IPS-20b (cell line): Measurements from ENCODE around the gene ACADM.
"Not testable (repeated sequence)": the region's sequence is repeated elsewhere in the genome, so short reads cannot be mapped to it uniquely, and the experiment has no call there.

Experiments
- H3K27ac ChIP-seq: one replicate; pipeline ENCODE4 v1.5.1; 2013; ENCODE audit warnings: low read length
- H3K27me3 ChIP-seq: 2 replicates; pipeline ENCODE4 v1.6.1; 2013; ENCODE audit warnings: mild to moderate bottlenecking, low read length, inconsistent platforms; ENCODE audit not compliant: insufficient read depth
- H3K36me3 ChIP-seq: 2 replicates; pipeline ENCODE4 v1.6.1; 2013; ENCODE audit warnings: low read depth, mild to moderate bottlenecking, inconsistent platforms, low read length, moderate library complexity; ENCODE audit not compliant: insufficient read depth
- H3K4me1 ChIP-seq: 2 replicates; pipeline ENCODE4 v1.6.1; 2013; ENCODE audit warnings: mild to moderate bottlenecking, control low read depth, inconsistent platforms, low read length, moderate library complexity; ENCODE audit not compliant: insufficient read depth
- H3K4me3 ChIP-seq: 2 replicates; pipeline ENCODE4 v1.5.1; 2013; ENCODE audit warnings: mild to moderate bottlenecking, low read length, inconsistent platforms
- H3K9ac ChIP-seq: 2 replicates; pipeline ENCODE4 v1.6.1; 2013; ENCODE audit warnings: low read depth, mild to moderate bottlenecking, inconsistent platforms, low read length, moderate library complexity
- H3K9me3 ChIP-seq: 2 replicates; pipeline ENCODE4 v1.6.1; 2013; ENCODE audit warnings: mild to moderate bottlenecking, low read depth, low read length, inconsistent platforms; ENCODE audit not compliant: insufficient read depth

ACADM gene

DNA sequence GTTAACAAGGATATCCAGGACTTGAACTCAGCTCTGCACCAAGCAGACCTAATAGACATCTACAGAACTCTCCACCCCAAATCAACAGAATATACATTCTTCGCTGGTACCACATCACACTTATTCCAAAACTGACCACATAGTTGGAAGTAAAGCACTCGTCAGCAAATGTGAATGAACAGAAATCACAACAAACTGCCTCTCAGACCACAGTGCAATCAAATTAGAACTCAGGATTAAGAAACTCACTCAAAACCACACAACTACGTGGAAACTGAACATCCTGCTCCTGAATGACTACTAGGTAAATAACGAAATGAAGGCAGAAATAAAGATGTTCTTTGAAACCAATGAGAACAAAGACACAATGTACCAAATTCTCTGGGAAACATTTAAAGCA, 55.7 kb downstream of the ACADM start:
- H3K9me3 ChIP-seq = peaks cover 11% of the 10 kb centered on the region
- not testable (repeated sequence) for H3K36me3 ChIP-seq, H3K27me3 ChIP-seq, H3K4me3 ChIP-seq, H3K4me1 ChIP-seq, H3K9ac ChIP-seq, H3K27ac ChIP-seq

DNA sequence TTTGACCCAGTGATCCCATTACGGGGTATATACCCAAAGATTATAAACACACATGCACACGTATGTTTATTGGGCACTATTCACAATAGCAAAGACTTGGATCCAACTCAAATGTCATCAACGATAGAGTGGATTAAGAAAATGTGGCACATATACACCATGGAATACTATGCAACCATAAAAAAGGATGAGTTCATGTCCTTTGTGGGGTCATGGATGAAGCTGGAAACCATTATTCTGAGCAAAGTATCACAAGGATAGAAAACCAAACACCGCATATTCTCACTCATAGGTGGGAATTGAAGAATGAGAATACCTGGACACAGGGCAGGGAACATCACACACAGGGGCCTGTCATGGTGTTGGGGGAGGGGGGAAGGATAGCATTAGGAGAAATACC, 59.4 kb downstream of the ACADM start:
- H3K27me3 ChIP-seq, H3K9ac ChIP-seq, H3K4me3 ChIP-seq, H3K27ac ChIP-seq, H3K9me3 ChIP-seq, H3K4me1 ChIP-seq: not testable (repeated sequence)
- peaks cover 19% of the 10 kb centered on the region for H3K36me3 ChIP-seq

DNA sequence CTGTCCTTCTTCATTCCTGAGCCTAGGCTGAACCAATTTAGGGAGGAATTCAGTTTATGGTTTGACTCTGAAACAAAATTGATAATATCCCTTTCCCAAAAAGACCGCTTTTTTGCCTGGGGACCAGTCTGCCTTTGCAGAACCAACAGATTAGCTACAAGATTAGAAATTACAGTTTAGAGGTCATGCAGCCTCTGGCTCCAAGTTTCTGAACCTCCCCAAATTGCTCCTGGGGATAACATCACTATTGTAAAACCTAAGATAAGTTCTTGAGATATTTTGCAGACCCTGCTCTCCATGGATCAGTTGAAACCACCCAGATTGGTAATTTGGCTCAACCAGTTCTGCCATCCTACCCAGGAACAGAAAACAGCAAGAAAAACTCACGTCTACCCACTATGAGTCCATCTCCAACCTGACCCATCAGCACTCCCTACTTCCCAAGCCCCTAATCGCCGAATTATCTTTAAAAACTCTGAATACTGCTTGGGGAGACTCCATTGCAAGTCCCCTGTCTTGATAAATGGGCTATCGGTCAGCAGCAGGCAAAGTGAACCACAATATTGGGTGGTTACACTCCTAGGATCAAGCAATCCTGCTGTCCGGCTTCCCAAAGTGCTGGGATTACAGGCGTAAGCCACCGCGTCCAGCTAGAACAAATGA, 60.9 kb downstream of the ACADM start:
- Histone ChIP-seq H3K9ac (peak overlapping the region; percentile 98), H3K27me3 (no peaks in the 10 kb centered on the region), H3K4me3 (peak overlapping the region; percentile 99), H3K9me3 (no peaks in the 10 kb centered on the region), H3K4me1 (0 out of 2 replicates have a peak, but pooled peaks cover 5% of the 10 kb centered on the region), H3K27ac (peak overlapping the region; percentile 58), H3K36me3 (peaks cover 34% of the 10 kb centered on the region)

DNA sequence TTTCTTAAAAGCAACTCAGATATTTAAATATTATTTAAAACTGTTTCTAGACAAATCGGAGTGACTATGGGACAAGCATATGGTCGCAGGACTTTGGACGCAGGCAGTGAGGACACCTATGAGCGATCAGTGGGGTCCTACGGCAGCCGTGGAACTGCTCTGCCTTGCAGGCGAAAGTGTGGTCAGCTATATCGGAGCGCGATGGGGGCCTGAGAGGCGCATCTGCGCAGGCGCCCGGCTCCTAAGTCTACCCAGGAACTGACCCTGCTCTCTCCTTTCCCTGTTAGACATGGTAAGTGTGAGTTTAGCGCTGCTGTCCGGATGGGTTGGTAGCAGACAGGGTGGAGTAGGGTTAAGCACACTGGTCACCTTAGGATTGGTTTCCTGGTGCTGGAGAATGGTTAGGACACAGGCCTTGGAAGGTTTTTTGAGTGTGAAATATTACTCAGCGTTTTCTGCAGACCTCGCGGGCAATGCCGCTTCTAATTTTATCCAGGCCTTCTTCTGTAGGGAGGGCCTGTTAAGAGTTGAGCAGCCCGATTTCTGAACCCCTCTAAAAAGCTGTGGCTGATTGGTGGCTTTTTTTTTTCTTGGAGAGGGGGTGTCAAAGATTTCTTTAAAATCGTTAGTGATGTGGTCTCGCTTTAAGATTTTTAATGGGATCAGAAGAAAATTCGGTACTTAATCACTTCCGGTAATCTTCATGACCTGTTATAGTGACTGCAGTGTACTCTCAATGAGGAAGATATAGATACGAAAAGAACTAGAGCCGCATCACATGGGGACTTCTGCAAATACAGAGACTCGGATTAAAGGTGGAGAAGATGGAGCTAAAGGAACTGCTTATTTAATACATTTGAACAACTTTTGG, 61.7 kb downstream of the ACADM start, which contains the start of gene RABGGTB:
TSS of gene RABGGTB (plus strand) at position 274 of the 871 bp plus-strand sequence. CDS start at position 290, 16 bp downstream.
- Histone ChIP-seq H3K4me3 (peak within 1 kb of the TSS; percentile 99), H3K36me3 (peaks cover 42% of the 10 kb centered on the region), H3K9ac (peak within 1 kb of the TSS; percentile 98), H3K27ac (peak within 1 kb of the TSS; percentile 77), H3K4me1 (peaks cover 5% of the 10 kb centered on the region; the same call in 1 of the 2 replicates), H3K27me3 (no peaks in the 10 kb centered on the region), H3K9me3 (no peaks in the 10 kb centered on the region)

DNA sequence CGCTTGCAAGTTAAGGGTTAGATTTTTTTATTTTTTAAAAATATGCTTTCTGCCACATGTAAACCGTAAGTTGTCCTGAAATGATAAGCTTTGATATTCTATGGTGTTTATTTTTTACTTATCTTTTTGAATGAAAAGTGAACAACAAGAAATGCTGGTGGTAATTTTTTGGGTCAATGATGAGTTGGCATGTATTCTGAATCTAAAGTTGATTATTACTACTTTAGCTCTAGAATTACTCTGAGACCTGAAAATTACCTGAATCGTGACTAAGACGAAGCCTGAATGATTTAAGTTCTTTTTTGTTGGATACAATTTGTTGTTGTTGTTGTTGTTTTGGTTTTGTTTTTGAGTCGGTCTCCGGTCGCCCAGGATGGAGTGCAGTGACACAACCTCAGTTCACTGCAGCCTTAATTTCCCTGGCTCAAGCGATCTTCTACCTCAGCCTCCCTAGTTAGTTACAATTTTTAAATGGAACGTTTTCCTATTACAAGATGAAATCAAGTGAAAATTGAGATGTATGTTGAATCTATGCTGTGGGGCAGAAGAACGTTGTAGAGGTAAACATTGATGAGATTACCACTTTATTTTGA, 62.5 kb downstream of the ACADM start:
- Histone ChIP-seq H3K27ac (peak overlapping the region; percentile 77), H3K36me3 (peaks cover 50% of the 10 kb centered on the region), H3K4me3 (peak overlapping the region; percentile 99), H3K9ac (peak overlapping the region; percentile 98), H3K4me1 (peaks cover 5% of the 10 kb centered on the region; the same call in 1 of the 2 replicates), H3K27me3 (no peaks in the 10 kb centered on the region), H3K9me3 (no peaks in the 10 kb centered on the region)

DNA sequence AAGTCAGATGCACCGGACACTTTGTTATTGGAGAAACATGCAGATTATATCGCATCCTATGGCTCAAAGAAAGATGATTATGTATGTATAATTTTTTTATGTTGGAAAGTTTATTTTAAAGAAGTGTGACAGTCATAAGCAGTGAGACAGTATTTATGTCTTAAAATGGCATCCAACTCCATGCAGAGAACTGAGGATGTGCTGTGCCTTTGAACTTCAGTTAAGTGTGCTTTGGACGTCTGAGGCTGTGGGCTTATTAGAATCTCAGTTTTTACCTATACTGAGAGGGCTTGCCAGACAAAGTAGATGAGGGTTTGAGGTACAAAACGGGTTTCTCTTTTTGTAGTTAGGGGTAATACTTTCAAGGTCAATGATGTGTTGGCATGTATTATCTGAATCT, 63.0 kb downstream of the ACADM start:
- H3K9ac ChIP-seq = peak overlapping the region; percentile 98
- no peaks in the 10 kb centered on the region for H3K9me3 ChIP-seq
- peak overlapping the region; percentile 23 for H3K27ac ChIP-seq
- H3K27me3 ChIP-seq = no peaks in the 10 kb centered on the region
- peaks cover 55% of the 10 kb centered on the region for H3K36me3 ChIP-seq
- peaks cover 5% of the 10 kb centered on the region; the same call in 1 of the 2 replicates for H3K4me1 ChIP-seq
- H3K4me3 ChIP-seq = peak overlapping the region; percentile 99

DNA sequence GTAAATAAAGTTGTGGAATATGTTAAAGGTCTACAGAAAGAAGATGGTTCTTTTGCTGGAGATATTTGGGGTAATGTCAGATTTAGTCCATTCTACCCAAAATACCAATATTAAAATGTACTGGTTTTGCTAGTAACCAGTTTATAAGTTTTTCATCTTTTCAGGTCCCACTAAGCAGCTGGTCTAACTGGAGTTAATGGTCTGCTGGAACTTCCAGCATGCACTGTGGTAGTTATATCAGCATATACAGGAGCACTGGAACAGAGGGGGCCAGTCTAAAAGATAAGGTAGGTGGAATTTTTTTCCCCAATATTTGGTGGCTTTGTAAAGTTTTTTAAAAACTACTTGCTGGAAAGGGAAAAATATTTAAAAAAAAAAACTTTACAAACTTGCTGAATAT, 65.5 kb downstream of the ACADM start:
- H3K9ac ChIP-seq = peak overlapping the region; percentile 98
- no peak overlapping the region for H3K27ac ChIP-seq
- no peaks in the 10 kb centered on the region for H3K27me3 ChIP-seq
- H3K4me3 ChIP-seq = peak overlapping the region; percentile 99
- peaks cover 5% of the 10 kb centered on the region; the same call in 1 of the 2 replicates for H3K4me1 ChIP-seq
- no peaks in the 10 kb centered on the region for H3K9me3 ChIP-seq
- H3K36me3 ChIP-seq = peaks cover 80% of the 10 kb centered on the region

DNA sequence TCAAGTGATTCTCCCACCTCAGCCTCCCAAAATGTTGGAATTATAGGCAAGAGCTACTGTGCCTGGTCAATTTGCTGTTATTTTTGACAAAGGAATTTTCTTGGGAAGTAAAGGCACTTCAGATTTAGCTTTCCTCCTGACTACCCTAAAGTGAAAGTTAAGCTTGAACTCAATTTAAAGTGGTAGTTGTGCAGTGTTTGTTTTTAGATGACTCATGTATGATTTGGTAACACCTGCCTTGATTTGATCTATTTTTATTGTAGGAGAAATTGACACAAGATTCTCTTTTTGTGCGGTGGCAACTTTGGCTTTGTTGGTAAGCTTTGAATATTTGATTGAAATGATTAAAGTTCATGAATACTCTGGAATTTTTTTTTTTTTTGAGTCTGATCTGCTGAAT, 66.5 kb downstream of the ACADM start:
- H3K9ac ChIP-seq = peak overlapping the region; percentile 98; the same call in 1 of the 2 replicates

DNA sequence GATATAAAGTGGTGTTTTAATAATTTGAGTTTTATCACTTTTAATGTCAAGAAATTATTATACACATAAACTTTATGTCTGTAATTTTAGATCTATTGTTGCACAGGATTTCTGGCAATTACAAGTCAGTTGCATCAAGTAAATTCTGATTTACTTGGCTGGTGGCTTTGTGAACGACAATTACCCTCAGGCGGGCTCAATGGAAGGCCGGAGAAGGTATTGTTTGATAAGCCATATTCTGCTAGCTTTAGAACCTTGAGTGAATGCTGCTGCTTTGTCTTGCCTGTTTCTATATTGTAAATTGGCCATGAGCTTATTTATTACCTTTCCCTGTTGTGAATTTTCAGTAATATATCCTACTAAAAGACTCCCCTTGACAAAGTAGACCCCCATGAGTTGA, 67.6 kb downstream of the ACADM start:
- no peak overlapping the region for H3K4me3 ChIP-seq
- H3K36me3 ChIP-seq = peaks cover 96% of the 10 kb centered on the region
- H3K9ac ChIP-seq = no peak overlapping the region

More for the DNA sequence above, 66.5 kb downstream of the ACADM start:
- Histone ChIP-seq H3K9me3 (no peaks in the 10 kb centered on the region), H3K27ac (no peak overlapping the region), H3K4me1 (peaks cover 5% of the 10 kb centered on the region; the same call in 1 of the 2 replicates), H3K4me3 (peak overlapping the region; percentile 99; the same call in 1 of the 2 replicates), H3K36me3 (peaks cover 90% of the 10 kb centered on the region), H3K27me3 (no peaks in the 10 kb centered on the region)

DNA sequence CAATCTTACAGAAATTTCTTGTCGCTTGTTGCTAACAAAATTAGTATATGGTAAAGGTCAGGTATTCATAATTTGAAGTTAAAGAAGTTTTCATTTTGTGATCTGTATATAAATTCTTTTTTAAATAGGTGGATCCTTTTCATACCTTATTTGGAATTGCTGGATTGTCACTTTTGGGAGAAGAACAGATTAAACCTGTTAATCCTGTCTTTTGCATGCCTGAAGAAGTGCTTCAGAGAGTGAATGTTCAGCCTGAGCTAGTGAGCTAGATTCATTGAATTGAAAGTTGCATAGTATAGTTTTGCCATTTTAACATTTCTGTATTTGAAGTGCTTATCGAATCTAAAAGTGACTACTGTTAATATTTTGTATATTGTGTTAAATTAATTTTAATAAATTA, 69.9 kb downstream of the ACADM start:
- Histone ChIP-seq H3K4me1 (peaks cover 2% of the 10 kb centered on the region; the same call in 1 of the 2 replicates), H3K36me3 (peaks cover 73% of the 10 kb centered on the region), H3K27ac (no peak overlapping the region), H3K9ac (no peak overlapping the region), H3K4me3 (no peak overlapping the region), H3K9me3 (no peaks in the 10 kb centered on the region), H3K27me3 (no peaks in the 10 kb centered on the region)

More for the DNA sequence above, 67.6 kb downstream of the ACADM start:
- Histone ChIP-seq H3K27me3 (no peaks in the 10 kb centered on the region), H3K9me3 (no peaks in the 10 kb centered on the region), H3K27ac (no peak overlapping the region), H3K4me1 (peaks cover 5% of the 10 kb centered on the region; the same call in 1 of the 2 replicates)

DNA sequence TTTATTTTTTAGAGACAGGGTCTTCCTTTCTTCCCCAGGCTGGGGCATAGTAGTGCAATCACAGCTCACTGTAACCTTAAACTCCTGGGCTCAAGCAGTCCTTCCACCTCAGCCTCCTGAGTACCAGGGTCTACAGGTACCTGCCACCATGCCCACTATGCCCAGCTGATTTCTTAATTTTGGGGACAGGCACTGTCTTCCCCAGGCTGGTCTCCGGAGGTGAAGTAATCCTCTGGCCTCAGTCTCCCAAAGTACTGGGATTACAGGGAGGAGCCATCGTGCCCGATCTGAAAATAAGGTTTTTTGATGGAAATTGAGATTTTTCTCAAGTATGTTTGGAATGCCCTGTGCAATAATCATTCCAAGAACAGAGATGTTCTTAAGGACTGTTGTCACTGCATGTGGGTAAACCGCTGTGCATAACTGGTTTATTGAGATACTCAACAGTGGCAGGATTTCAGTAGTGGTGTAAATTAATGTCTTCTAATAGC, 71.2 kb downstream of the ACADM start:
- H3K36me3 ChIP-seq = peaks cover 59% of the 10 kb centered on the region
- H3K9ac ChIP-seq = no peak overlapping the region
- no peaks in the 10 kb centered on the region for H3K9me3 ChIP-seq
- H3K27me3 ChIP-seq = no peaks in the 10 kb centered on the region
- H3K4me1 ChIP-seq = no peaks in the 10 kb centered on the region; the same call in 1 of the 2 replicates
- no peak overlapping the region for H3K4me3 ChIP-seq
- no peak overlapping the region for H3K27ac ChIP-seq
